Gastroesophageal sphincter (tissue), 4 donors: ENCODE results near the gene ZC3H12D. TPM values are rescaled to one million over a fixed set of nuclear protein-coding genes. Genes with fewer than 3 reads are reported as not detected.
A peak's percentile ranks its signal among the peaks of the same experiment; 100 is the strongest.

Experiments
- ATAC-seq: fragments of 150-250 bp; one replicate; pipeline ENCODE4 v1.9.1; 2016; ENCODE audit warnings: mild to moderate bottlenecking, moderate library complexity
- H3K27ac ChIP-seq, 4 donors: fragments of 200-600 bp; sonication (generic) in 3 of 4; 1 replicate in 3 of 4; 2 replicates in 1 of 4; pipeline ENCODE4 v1.5.1; 2016 to 2019
- H3K27me3 ChIP-seq: fragments of 200-600 bp; sonication (generic); one replicate; pipeline ENCODE4 v1.5.1; 2019
- H3K36me3 ChIP-seq, 2 donors: fragments of 200-600 bp; sonication (generic); one replicate each; pipeline ENCODE4 v1.5.1; 2019; ENCODE audit warnings: control low read depth in 1 of 2
- H3K4me1 ChIP-seq, 3 donors: fragments of 200-600 bp; sonication (generic); 1 replicate in 2 of 3; 2 replicates in 1 of 3; pipeline ENCODE4 v1.5.1; 2016 to 2019; ENCODE audit warnings: control low read depth in 2 of 3
- H3K4me3 ChIP-seq, 2 donors: fragments of 200-600 bp; sonication (generic); one replicate each; pipeline ENCODE4 v1.5.1; 2019; ENCODE audit warnings: mild to moderate bottlenecking in 1 of 2, moderate library complexity in 1 of 2
- H3K9me3 ChIP-seq, 3 donors: fragments of 200-600 bp; sonication (generic); one replicate each; pipeline ENCODE4 v1.5.1; 2017 to 2019; ENCODE audit warnings: control low read depth in 2 of 3
- EP300 ChIP-seq: sonication (generic); formaldehyde crosslinking; IDR thresholded peaks from one replicate; pipeline ENCODE4 v1.6.1; 2017; ENCODE audit warnings: antibody characterized with exemption, mild to moderate bottlenecking
- POLR2A ChIP-seq, 2 donors: fragments of 450-650 bp; IDR thresholded peaks; one replicate each; pipeline ENCODE4 v1.6.1; 2017; ENCODE audit warnings: antibody characterized with exemption in 2 of 2, mild to moderate bottlenecking in 2 of 2, moderate library complexity in 1 of 2
- POLR2AphosphoS5 ChIP-seq: sonication (generic); formaldehyde crosslinking; IDR thresholded peaks from one replicate; pipeline ENCODE4 v1.6.1; 2017; ENCODE audit warnings: antibody characterized with exemption
- WGBS, 2 donors: methylation state at CpG; one replicate each; pipeline ENCODE4 v1.1.5; 2018; ENCODE audit warnings: low coverage in 1 of 2; 5-methylcytosine and 5-hydroxymethylcytosine counted together
- total RNA-seq, 4 donors: library from RNA; depleted of rRNA; stranded (reverse); fragments of >200 nt; gene quantifications; one replicate each; pipeline ENCODE4 v1.1.0, GENCODE V29; 2016
- TF ChIP-seq, protein P1 (sequence below), 4 experiments: fragments of 200-600 bp in 2 of 4; fragments of 450-650 bp in 2 of 4; sonication (generic) in 1 of 4; IDR thresholded peaks; one replicate each; pipeline ENCODE4 v1.5.1; 2017 to 2019; ENCODE audit warnings: antibody characterized with exemption in 4 of 4, mild to moderate bottlenecking in 2 of 4, moderate library complexity in 2 of 4

Gene ZC3H12D
- total RNA-seq, 4 donors from 2014 or later, result 0.78 to 1.9 (median 1.1) TPM

DNA sequence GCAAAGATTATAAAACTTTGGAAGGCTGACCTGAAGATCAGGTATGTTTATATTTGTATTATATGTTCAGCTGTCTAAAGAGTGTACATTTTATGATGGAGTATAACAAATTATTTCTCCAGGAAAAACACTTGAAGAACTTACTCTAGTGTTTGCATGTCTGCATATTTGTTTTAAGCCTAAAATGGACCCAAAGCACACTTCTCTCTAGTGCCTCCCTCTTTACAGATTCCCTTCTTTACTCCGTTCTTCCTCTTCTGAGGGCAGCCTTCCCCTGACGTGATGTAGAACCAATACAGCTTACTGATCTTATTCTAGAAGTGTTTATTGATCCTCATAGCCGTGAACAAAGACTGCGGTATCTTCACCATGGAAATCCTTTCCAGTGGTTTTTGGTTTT is 70.8 kb downstream of the ZC3H12D start:
- Histone ChIP-seq H3K4me1 (no peaks in the 10 kb centered on the region), H3K27me3 (no peaks in the 10 kb centered on the region), H3K27ac (no peak overlapping the region), H3K4me3 (no peak overlapping the region), H3K9me3 (no peaks in the 10 kb centered on the region), H3K36me3 (peaks cover 4 to 31% of the 10 kb centered on the region in 2 donors)
- TF ChIP-seq EP300 (no peak), POLR2A (IDR thresholded peaks at IDR 0.05) (no peak), POLR2AphosphoS5 (no peak)
- TF ChIP-seq, protein P1, sequence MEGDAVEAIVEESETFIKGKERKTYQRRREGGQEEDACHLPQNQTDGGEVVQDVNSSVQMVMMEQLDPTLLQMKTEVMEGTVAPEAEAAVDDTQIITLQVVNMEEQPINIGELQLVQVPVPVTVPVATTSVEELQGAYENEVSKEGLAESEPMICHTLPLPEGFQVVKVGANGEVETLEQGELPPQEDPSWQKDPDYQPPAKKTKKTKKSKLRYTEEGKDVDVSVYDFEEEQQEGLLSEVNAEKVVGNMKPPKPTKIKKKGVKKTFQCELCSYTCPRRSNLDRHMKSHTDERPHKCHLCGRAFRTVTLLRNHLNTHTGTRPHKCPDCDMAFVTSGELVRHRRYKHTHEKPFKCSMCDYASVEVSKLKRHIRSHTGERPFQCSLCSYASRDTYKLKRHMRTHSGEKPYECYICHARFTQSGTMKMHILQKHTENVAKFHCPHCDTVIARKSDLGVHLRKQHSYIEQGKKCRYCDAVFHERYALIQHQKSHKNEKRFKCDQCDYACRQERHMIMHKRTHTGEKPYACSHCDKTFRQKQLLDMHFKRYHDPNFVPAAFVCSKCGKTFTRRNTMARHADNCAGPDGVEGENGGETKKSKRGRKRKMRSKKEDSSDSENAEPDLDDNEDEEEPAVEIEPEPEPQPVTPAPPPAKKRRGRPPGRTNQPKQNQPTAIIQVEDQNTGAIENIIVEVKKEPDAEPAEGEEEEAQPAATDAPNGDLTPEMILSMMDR (IDR thresholded peaks at IDR 0.05), result no peak
- 77 to 79% methylated on average over 4 of the region's 4 CpGs for WGBS, 2 donors
- no peak for ATAC-seq

DNA sequence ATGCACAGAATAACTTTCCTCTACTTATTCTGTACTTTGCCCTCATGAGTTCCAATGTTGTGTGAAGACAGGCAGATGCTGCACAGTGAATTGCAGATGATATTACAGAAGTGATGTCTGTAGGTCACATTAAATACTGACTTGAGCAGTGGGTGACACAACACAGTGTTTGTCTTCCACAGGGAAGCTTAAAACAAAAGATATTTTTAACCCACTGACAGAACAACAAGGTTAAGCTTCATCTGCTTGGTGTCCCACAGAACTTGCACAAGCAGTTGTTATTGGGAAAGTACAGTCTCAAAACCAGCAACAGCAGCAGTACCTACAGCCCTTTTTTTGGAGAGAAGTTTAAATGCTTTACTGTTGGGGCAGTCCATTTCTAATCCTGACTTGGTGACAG is 74.3 kb downstream of the ZC3H12D start:
- Histone ChIP-seq H3K4me3 (no peak overlapping the region), H3K27me3 (no peaks in the 10 kb centered on the region), H3K9me3 (no peaks in the 10 kb centered on the region), H3K4me1 (no peaks in the 10 kb centered on the region), H3K27ac (no peak overlapping the region), H3K36me3 (peaks cover 4 to 47% of the 10 kb centered on the region in 2 donors)
- TF ChIP-seq EP300, result no peak
- no peak for TF ChIP-seq POLR2A (IDR thresholded peaks at IDR 0.05)
- no peak for TF ChIP-seq POLR2AphosphoS5
- TF ChIP-seq, protein P1 (IDR thresholded peaks at IDR 0.05), result no peak
- ATAC-seq, result no peak

DNA sequence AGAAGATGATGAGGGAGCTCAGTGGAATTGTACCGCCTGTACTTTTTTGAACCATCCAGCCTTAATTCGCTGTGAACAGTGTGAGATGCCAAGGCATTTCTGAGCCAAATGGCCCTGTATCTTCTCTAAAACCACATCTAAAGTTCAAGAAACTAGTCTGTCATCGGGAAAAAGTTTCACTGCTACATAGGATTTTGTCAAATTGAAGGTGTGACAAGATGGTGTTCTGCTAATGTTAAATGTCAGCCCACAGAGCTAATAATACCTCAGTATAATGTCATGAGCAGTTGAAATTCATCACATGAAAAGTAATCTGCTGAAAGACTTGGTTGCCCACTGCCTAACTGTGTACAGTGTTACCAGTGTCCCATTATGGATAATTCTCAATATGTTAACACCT is 75.2 kb downstream of the ZC3H12D start:
- no peaks in the 10 kb centered on the region for H3K4me1 ChIP-seq
- no peak overlapping the region for H3K27ac ChIP-seq
- TF ChIP-seq, protein P1 (IDR thresholded peaks at IDR 0.05), result no peak
- TF ChIP-seq POLR2A (IDR thresholded peaks at IDR 0.05), result no peak
- TF ChIP-seq EP300, result no peak
- TF ChIP-seq POLR2AphosphoS5, result no peak
- no peaks in the 10 kb centered on the region for H3K9me3 ChIP-seq
- no peak for ATAC-seq
- peaks cover 4 to 54% of the 10 kb centered on the region in 2 donors for H3K36me3 ChIP-seq
- no peak overlapping the region for H3K4me3 ChIP-seq
- H3K27me3 ChIP-seq, result no peaks in the 10 kb centered on the region
- 75 to 100% methylated on average over 2 to 3 of the region's 3 CpGs for WGBS, 2 donors

DNA sequence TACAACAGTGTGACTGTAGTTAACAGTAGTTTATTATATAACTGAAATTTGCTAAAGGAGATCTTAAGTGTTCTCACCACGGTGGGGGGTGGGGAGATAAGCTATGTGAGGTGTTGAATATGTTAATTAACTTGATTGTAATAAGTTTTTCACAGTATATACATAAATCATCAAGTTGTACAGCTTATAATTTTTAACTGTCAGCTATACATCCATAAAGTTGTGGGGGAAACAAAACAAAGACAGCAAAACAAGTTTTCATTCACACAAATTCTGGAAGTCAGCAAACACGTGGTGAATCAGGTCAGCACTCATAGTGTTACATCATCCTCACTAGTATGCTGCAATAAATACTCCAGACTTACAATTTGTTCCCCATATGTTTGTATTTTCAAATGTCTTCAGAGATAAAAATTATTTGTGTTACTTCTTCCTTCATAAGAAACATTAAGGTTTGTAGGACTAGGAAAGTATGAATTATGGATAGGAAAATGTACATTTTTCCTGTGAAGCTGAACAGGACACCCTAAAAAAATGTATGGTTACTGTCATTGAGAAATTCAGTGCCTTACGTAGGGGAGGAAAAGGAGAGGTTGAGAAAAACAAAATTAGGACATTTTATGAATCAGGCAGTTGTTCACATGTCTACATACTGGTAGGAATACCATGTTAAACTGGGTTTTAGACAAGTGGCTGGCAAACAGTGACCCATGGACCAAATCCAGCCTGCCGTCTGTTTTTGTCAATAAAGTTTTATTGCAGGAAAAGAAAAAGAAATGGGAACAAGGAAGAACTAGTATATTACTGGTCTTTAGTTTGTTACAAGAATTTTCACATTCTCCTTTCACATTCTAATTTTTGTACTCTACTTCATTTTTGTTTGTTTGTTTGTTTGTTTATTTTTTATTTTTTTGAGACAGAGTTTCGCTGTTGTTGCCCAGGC is 78.7 kb downstream of the ZC3H12D start:
- Histone ChIP-seq H3K36me3 (peaks cover 4 to 63% of the 10 kb centered on the region in 2 donors), H3K27me3 (no peaks in the 10 kb centered on the region), H3K4me3 (no peak overlapping the region), H3K9me3 (no peaks in the 10 kb centered on the region), H3K4me1 (no peaks in the 10 kb centered on the region), H3K27ac (no peak overlapping the region)
- 73 to 77% methylated on average over 4 to 5 of the region's 5 CpGs for WGBS, 2 donors
- ATAC-seq, result peak; percentile 28
- TF ChIP-seq POLR2A (IDR thresholded peaks at IDR 0.05) (no peak), POLR2AphosphoS5 (no peak), EP300 (no peak)
- TF ChIP-seq, protein P1 (IDR thresholded peaks at IDR 0.05), result no peak

DNA sequence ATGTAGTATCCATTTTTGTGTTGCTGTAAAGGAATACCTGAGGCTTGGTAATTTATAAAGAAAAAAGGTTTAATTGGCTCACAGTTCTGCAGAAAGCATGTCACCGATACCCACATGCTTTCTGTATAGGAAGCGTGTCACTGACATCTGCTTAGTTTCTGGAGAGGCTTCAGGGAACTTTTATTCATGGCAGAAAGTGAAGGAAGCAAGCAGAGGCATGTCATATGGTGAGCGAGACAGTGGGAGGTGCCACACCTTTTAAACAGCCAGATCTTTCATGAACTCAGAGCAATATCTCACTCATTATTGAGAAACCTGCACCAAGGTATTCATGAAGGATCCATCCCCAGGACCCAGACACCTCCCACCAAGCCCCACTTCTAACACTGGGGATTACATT is 81.3 kb downstream of the ZC3H12D start:
- no peak for TF ChIP-seq EP300
- no peak for TF ChIP-seq POLR2A (IDR thresholded peaks at IDR 0.05)
- TF ChIP-seq, protein P1 (IDR thresholded peaks at IDR 0.05), result no peak
- TF ChIP-seq POLR2AphosphoS5, result no peak
- H3K4me1 ChIP-seq, result no peaks in the 10 kb centered on the region
- no peaks in the 10 kb centered on the region for H3K27me3 ChIP-seq
- H3K4me3 ChIP-seq, result no peak overlapping the region
- peaks cover 0 to 64% of the 10 kb centered on the region in 2 donors for H3K36me3 ChIP-seq
- H3K27ac ChIP-seq, result no peak overlapping the region
- H3K9me3 ChIP-seq, result no peaks in the 10 kb centered on the region
- 93 to 95% methylated on average over 2 to 3 of the region's 3 CpGs for WGBS, 2 donors
- ATAC-seq, result no peak
